Fibroblast of lung (primary cell): ENCODE data around the gene ECEL1. TPM values are rescaled to one million over a fixed set of nuclear protein-coding genes. Genes with fewer than 3 reads are reported as not detected.

ENCODE experiments used
- DNase-seq, 2 donors: peaks; one replicate each; pipeline versions ENCODE4 v3.0.0 to v3.0.0-alpha.2; 2010; ENCODE audit warnings: low read depth in 2 of 2
- H2AFZ ChIP-seq: 2 replicates; pipeline ENCODE4 v1.5.1; 2012; ENCODE audit warnings: low read length, control low read depth, inconsistent platforms
- H3K27ac ChIP-seq: 2 replicates; pipeline ENCODE4 v1.5.1; 2011; ENCODE audit warnings: low read length, control low read depth; ENCODE audit not compliant: insufficient read depth
- H3K27me3 ChIP-seq: 2 replicates; pipeline ENCODE4 v1.5.1; 2011; ENCODE audit warnings: mild to moderate bottlenecking, low read length; ENCODE audit not compliant: control insufficient read depth, insufficient read depth
- H3K36me3 ChIP-seq: 2 replicates; pipeline ENCODE4 v1.5.1; 2011; ENCODE audit warnings: low read length; ENCODE audit not compliant: control insufficient read depth, insufficient read depth
- H3K4me1 ChIP-seq: 2 replicates; pipeline ENCODE4 v1.5.1; 2011; ENCODE audit warnings: low read length; ENCODE audit not compliant: control insufficient read depth, insufficient read depth; ENCODE audit errors: extremely low read depth
- H3K4me2 ChIP-seq: 2 replicates; pipeline ENCODE4 v1.5.1; 2011; ENCODE audit warnings: low read length, control low read depth; ENCODE audit not compliant: insufficient read depth; ENCODE audit errors: extremely low read depth
- H3K4me3 ChIP-seq, 4 experiments: fragments of 200-600 bp in 1 of 4; sonication (generic) in 1 of 4; replicated peaks in 1 of 4; 2 replicates each; pipeline ENCODE4 v1.5.1; 2011 to 2016; ENCODE audit warnings: low read length in 4 of 4, low read depth in 3 of 4, mild to moderate bottlenecking in 3 of 4, control low read depth in 2 of 4, inconsistent platforms in 1 of 4, mixed read lengths in 1 of 4; ENCODE audit not compliant: insufficient read depth in 1 of 4; ENCODE audit errors: control extremely low read depth in 1 of 4
- H3K79me2 ChIP-seq: 2 replicates; pipeline ENCODE4 v1.5.1; 2012; ENCODE audit warnings: mild to moderate bottlenecking, low read length, inconsistent platforms; ENCODE audit not compliant: control insufficient read depth, insufficient read depth
- H3K9ac ChIP-seq: 2 replicates; pipeline ENCODE4 v1.5.1; 2011; ENCODE audit warnings: mild to moderate bottlenecking, low read length, control low read depth; ENCODE audit not compliant: insufficient read depth
- H3K9me3 ChIP-seq: 2 replicates; pipeline ENCODE4 v1.5.1; 2012; ENCODE audit warnings: low read depth, low read length; ENCODE audit not compliant: control insufficient read depth, insufficient read depth
- H4K20me1 ChIP-seq: 2 replicates; pipeline ENCODE4 v1.5.1; 2011; ENCODE audit warnings: low read length; ENCODE audit not compliant: control insufficient read depth, insufficient read depth; ENCODE audit errors: extremely low read depth
- CTCF ChIP-seq, 2 donors: IDR thresholded peaks in 1 of 2; conservative IDR thresholded peaks in 1 of 2; 1 replicate in 1 of 2; 2 replicates in 1 of 2; pipeline ENCODE4 v1.5.1; 2011 to 2012; ENCODE audit warnings: low read length in 2 of 2, control low read depth in 1 of 2, inconsistent platforms in 1 of 2, low read depth in 1 of 2, mild to moderate bottlenecking in 1 of 2
- EZH2 ChIP-seq: IDR thresholded peaks from 2 replicates; pipeline ENCODE4 v1.5.1; 2012; ENCODE audit warnings: low read length, control low read depth, mild to moderate bottlenecking; ENCODE audit errors: missing control alignments
- polyA plus RNA-seq, 2 donors: library from polyadenylated mRNA; depleted of rRNA in 1 of 2; stranded (reverse) in 1 of 2; unstranded in 1 of 2; fragments of >200 nt; gene quantifications; 2 replicates each; pipeline ENCODE4 v1.2.1, GENCODE V29; 2011 to 2012; ENCODE audit warnings: missing spikeins in 1 of 2
- total RNA-seq: library from RNA; depleted of rRNA; stranded (reverse); fragments of >200 nt; gene quantifications from 2 replicates; pipeline ENCODE4 v1.2.1, GENCODE V29; 2014

The ECEL1 gene
- total and polyA plus RNA-seq, 2 donors (not counting 1 experiment from before 2014, with no cell fraction given): not detected

GRCh38 chr2:232523682-232524597, 36.3 kb upstream of the ECEL1 start:
- Histone ChIP-seq H2AFZ (no peak overlapping the region), H3K4me3 (peak overlapping the region in 1 of 4 experiments; percentile 2), H3K9ac (no peak overlapping the region), H3K4me2 (peak overlapping the region; percentile 35), H3K9me3 (no peaks in the 10 kb centered on the region), H3K27me3 (peaks cover 15% of the 10 kb centered on the region), H4K20me1 (no peaks in the 10 kb centered on the region), H3K36me3 (no peaks in the 10 kb centered on the region), H3K79me2 (no peaks in the 10 kb centered on the region), H3K4me1 (no peaks in the 10 kb centered on the region), H3K27ac (no peak overlapping the region)
- DNase-seq: peak; percentile 15 to 28
- no peak for TF ChIP-seq CTCF (conservative IDR thresholded peaks at IDR 0.05 in 1 of 2, IDR thresholded peaks at IDR 0.05 in 1 of 2; ENCODE audit: low read depth in 1 of 2, low read length in 2 of 2)
- peak; percentile 8 for TF ChIP-seq EZH2

- H3K79me2 ChIP-seq: no peaks in the 10 kb centered on the region
- no peak overlapping the region for H2AFZ ChIP-seq
- no peaks in the 10 kb centered on the region for H3K36me3 ChIP-seq
- H3K4me1 ChIP-seq: no peaks in the 10 kb centered on the region
- H3K9ac ChIP-seq: no peak overlapping the region
- H3K27ac ChIP-seq: no peak overlapping the region
- H3K27me3 ChIP-seq: peaks cover 15% of the 10 kb centered on the region
- no peak for DNase-seq
- no peak overlapping the region for H3K4me3 ChIP-seq
- no peak for TF ChIP-seq CTCF (conservative IDR thresholded peaks at IDR 0.05 in 1 of 2, IDR thresholded peaks at IDR 0.05 in 1 of 2; ENCODE audit: low read depth in 1 of 2, low read length in 2 of 2)
- TF ChIP-seq EZH2: peak; percentile 68
- no peaks in the 10 kb centered on the region for H4K20me1 ChIP-seq
- no peak overlapping the region for H3K4me2 ChIP-seq
- no peaks in the 10 kb centered on the region for H3K9me3 ChIP-seq
Observed at GRCh38 chr2:232523402-232523681, 35.7 kb upstream of the ECEL1 start.

- TF ChIP-seq EZH2 (peak; percentile 79), CTCF (conservative IDR thresholded peaks at IDR 0.05 in 1 of 2, IDR thresholded peaks at IDR 0.05 in 1 of 2; ENCODE audit: low read depth in 1 of 2, low read length in 2 of 2) (no peak)
- Histone ChIP-seq H2AFZ (no peak overlapping the region), H3K36me3 (no peaks in the 10 kb centered on the region), H3K27ac (no peak overlapping the region), H3K4me2 (no peak overlapping the region), H3K4me1 (no peaks in the 10 kb centered on the region), H3K4me3 (no peak overlapping the region), H4K20me1 (no peaks in the 10 kb centered on the region), H3K9me3 (no peaks in the 10 kb centered on the region), H3K79me2 (no peaks in the 10 kb centered on the region), H3K27me3 (peaks cover 15% of the 10 kb centered on the region), H3K9ac (no peak overlapping the region)
- DNase-seq: no peak
Observed at GRCh38 chr2:232522623-232523401, 35.2 kb upstream of the ECEL1 start.
